Measurements from ENCODE around the gene DAND5. TPM values are rescaled to one million over a fixed set of nuclear protein-coding genes. Genes with fewer than 3 reads are reported as not detected.

Gene DAND5
- total and polyA plus RNA-seq, 2 of the 13 experiments (the other 11 are each of a cell fraction or from before 2014, with no cell fraction given): 0.04 TPM; not detected in 1

DNA sequence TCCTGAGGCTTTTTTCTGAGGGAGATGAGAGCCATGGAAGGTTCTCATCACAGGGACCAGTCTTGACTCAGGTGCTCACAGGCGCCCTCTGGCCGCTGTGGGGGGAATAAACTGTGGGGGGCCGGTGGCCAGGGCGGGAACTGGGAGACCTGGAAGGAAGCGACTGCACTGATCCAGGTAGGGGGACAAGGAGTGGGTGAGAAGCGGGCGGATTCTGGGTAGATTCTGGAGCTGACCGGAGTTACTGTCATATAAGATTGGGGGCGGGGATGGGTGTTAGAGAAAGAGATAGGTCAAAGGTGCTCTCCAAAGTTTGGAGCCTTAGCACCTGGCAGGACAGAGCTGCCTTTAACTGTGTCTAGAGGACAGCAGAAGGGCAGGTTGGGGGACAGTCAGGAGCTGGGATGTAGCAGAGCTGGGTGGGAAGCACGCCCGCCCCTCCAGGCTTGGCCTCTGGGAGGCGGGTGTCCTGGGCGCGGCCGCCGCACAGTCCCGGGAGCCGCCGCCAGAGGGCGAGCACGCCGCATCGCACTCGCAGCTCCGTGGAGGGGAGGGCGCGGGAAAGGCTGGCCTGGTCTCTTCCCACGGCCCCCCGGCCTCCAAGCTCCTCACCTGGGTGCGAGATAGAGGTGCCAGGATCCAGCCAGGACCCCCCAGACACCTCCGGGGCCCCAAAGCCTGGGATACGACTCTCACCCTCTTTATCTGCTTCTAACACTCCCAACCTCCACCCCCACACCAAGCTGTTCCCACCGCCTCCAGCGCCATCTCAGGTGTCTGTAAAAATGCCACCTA, 4.2 kb upstream of the DAND5 start (continued):
- TF ChIP-seq, protein P1, sequence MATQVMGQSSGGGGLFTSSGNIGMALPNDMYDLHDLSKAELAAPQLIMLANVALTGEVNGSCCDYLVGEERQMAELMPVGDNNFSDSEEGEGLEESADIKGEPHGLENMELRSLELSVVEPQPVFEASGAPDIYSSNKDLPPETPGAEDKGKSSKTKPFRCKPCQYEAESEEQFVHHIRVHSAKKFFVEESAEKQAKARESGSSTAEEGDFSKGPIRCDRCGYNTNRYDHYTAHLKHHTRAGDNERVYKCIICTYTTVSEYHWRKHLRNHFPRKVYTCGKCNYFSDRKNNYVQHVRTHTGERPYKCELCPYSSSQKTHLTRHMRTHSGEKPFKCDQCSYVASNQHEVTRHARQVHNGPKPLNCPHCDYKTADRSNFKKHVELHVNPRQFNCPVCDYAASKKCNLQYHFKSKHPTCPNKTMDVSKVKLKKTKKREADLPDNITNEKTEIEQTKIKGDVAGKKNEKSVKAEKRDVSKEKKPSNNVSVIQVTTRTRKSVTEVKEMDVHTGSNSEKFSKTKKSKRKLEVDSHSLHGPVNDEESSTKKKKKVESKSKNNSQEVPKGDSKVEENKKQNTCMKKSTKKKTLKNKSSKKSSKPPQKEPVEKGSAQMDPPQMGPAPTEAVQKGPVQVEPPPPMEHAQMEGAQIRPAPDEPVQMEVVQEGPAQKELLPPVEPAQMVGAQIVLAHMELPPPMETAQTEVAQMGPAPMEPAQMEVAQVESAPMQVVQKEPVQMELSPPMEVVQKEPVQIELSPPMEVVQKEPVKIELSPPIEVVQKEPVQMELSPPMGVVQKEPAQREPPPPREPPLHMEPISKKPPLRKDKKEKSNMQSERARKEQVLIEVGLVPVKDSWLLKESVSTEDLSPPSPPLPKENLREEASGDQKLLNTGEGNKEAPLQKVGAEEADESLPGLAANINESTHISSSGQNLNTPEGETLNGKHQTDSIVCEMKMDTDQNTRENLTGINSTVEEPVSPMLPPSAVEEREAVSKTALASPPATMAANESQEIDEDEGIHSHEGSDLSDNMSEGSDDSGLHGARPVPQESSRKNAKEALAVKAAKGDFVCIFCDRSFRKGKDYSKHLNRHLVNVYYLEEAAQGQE (IDR thresholded peaks at IDR 0.05; ENCODE audit: borderline replicate concordance in 1 of 2, low read depth in 1 of 2, low read length in 2 of 2): no peak
- TF ChIP-seq ZNF253 (CRISPR knock-in tag; IDR thresholded peaks at IDR 0.05; ENCODE audit: borderline replicate concordance): no peak
- TF ChIP-seq RBAK (CRISPR knock-in tag; IDR thresholded peaks at IDR 0.05): no peak
- TF ChIP-seq BHLHE40 (IDR thresholded peaks at IDR 0.05; ENCODE audit: low read length): 0 out of 2 replicates have a peak, but pooled peaks have one; percentile 18
- TF ChIP-seq FOSL2 (CRISPR knock-in tag; IDR thresholded peaks at IDR 0.05): 0 out of 2 replicates have a peak, but pooled peaks have one; percentile 31
- TF ChIP-seq, protein P2, sequence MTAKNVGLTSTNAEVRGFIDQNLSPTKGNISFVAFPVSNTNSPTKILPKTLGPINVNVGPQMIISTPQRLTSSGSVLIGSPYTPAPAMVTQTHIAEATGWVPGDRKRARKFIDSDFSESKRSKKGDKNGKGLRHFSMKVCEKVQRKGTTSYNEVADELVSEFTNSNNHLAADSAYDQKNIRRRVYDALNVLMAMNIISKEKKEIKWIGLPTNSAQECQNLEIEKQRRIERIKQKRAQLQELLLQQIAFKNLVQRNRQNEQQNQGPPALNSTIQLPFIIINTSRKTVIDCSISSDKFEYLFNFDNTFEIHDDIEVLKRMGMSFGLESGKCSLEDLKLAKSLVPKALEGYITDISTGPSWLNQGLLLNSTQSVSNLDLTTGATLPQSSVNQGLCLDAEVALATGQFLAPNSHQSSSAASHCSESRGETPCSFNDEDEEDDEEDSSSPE (CRISPR knock-in tag; IDR thresholded peaks at IDR 0.05): peak; percentile 80
- TF ChIP-seq LCORL (IDR thresholded peaks at IDR 0.05): no peak
- TF ChIP-seq LCORL (CRISPR knock-in tag; IDR thresholded peaks at IDR 0.05): peak; percentile 47; the same call in 1 of the 2 replicates
- TF ChIP-seq NCOA1 (CRISPR knock-in tag; IDR thresholded peaks at IDR 0.05): no peak
- no peak; the same call in 1 of the 2 replicates for TF ChIP-seq ZNF556 (CRISPR knock-in tag; IDR thresholded peaks at IDR 0.05; ENCODE audit: borderline replicate concordance)
- TF ChIP-seq CBFB (CRISPR knock-in tag; IDR thresholded peaks at IDR 0.05): peak; percentile 59; the same call in 1 of the 2 replicates
- TF ChIP-seq PHF21A (CRISPR knock-in tag; IDR thresholded peaks at IDR 0.05): peak; percentile 63; the same call in 1 of the 2 replicates
- TF ChIP-seq, protein P3, sequence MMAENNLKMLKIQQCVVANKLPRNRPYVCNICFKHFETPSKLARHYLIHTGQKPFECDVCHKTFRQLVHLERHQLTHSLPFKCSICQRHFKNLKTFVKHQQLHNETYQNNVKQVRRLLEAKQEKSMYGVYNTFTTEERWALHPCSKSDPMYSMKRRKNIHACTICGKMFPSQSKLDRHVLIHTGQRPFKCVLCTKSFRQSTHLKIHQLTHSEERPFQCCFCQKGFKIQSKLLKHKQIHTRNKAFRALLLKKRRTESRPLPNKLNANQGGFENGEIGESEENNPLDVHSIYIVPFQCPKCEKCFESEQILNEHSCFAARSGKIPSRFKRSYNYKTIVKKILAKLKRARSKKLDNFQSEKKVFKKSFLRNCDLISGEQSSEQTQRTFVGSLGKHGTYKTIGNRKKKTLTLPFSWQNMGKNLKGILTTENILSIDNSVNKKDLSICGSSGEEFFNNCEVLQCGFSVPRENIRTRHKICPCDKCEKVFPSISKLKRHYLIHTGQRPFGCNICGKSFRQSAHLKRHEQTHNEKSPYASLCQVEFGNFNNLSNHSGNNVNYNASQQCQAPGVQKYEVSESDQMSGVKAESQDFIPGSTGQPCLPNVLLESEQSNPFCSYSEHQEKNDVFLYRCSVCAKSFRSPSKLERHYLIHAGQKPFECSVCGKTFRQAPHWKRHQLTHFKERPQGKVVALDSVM (CRISPR knock-in tag; IDR thresholded peaks at IDR 0.05): peak; percentile 74
- no peak for TF ChIP-seq ZSCAN31 (CRISPR knock-in tag; IDR thresholded peaks at IDR 0.05; ENCODE audit: low read depth)
- TF ChIP-seq PPARG (CRISPR knock-in tag; conservative IDR thresholded peaks at IDR 0.05): no peak; the same call in 1 of the 2 replicates
- TF ChIP-seq ZNF224 (CRISPR knock-in tag; IDR thresholded peaks at IDR 0.05): no peak
- TF ChIP-seq MTF2 (CRISPR knock-in tag; IDR thresholded peaks at IDR 0.05; ENCODE audit: borderline replicate concordance): no peak
- TF ChIP-seq ZNF841 (CRISPR knock-in tag; IDR thresholded peaks at IDR 0.05; ENCODE audit: borderline replicate concordance): no peak
- no peak for TF ChIP-seq IRX3 (CRISPR knock-in tag; IDR thresholded peaks at IDR 0.05; ENCODE audit: borderline replicate concordance, low read depth)
- no peak for TF ChIP-seq NCOR1 (IDR thresholded peaks at IDR 0.05; ENCODE audit: borderline replicate concordance, low read length)
- no peak for TF ChIP-seq ZNF772 (CRISPR knock-in tag; IDR thresholded peaks at IDR 0.05)
- no peak for TF ChIP-seq RARA (CRISPR knock-in tag; IDR thresholded peaks at IDR 0.05)
- TF ChIP-seq STAT5B (CRISPR knock-in tag; IDR thresholded peaks at IDR 0.05): no peak
- TF ChIP-seq ATF7-NPFF (CRISPR knock-in tag; IDR thresholded peaks at IDR 0.05; ENCODE audit: low read depth): peak; percentile 23; the same call in 1 of the 2 replicates
- TF ChIP-seq ZBTB42 (CRISPR knock-in tag; IDR thresholded peaks at IDR 0.05): no peak

All from HepG2 (cell line).